Measurements from ENCODE around the gene GPR52.

GRCh38 chr1:174415506-174415905, 32.3 kb upstream of the GPR52 start:
- TF ChIP-seq CTCF (IDR thresholded peaks at IDR 0.05) (no peak), EP300 (IDR thresholded peaks at IDR 0.05) (no peak), POLR2A (IDR thresholded peaks at IDR 0.05) (no peak)
